GM19455 (cell line): ENCODE data around the gene MRPL38.
"Not testable (repeated sequence)": the region's sequence is repeated elsewhere in the genome, so short reads cannot be mapped to it uniquely, and the experiment has no call there.

Experiments used
- ATAC-seq: cut with Tn5 transposase; IDR thresholded peaks from one replicate; pipeline ENCODE4 v1.9.1; 2021; ENCODE audit not compliant: unreplicated experiment

The MRPL38 gene

DNA sequence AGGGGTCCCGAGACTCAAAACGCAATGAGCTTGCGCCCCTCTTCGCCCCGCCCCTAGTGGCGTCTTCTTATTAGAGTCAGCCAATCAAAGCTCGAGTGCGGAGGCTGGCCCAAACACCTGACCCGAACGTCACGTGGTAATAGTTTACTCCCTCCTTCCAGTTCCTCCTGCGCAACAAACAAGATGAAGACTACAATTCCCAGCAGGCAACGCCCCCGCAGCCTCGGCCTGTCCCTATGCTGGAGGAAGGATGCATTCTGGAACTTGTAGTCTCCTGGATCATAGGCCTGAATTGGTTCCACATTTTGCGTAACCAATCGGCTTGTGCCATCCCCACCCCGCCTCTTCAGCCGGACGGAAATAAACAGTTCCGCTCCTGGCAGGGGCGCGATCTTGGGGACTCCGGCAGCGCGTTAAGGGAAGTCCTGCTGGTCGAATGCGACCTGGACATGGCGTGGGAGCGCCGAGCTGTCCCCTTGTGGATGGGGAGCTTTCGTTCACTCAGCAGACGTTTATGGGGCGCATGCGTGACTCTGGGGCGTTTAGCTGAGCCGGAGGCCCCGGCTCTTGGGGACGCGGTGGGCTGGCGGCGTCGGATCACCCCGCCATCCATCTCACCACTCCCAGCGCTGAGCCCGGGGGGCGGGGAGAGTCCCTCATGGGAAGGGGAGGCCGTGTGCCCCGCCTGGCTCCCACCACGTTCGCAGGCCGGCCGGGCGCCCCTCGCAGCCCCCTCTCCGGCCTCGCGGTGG, 49.2 kb downstream of the MRPL38 start, which contains the start of gene WBP2:
WBP2 (minus strand) TSS at position 26 of the 752 bp plus-strand sequence. CDS start 38 bp downstream, outside the sequence.
- peak; percentile 88 for ATAC-seq

DNA sequence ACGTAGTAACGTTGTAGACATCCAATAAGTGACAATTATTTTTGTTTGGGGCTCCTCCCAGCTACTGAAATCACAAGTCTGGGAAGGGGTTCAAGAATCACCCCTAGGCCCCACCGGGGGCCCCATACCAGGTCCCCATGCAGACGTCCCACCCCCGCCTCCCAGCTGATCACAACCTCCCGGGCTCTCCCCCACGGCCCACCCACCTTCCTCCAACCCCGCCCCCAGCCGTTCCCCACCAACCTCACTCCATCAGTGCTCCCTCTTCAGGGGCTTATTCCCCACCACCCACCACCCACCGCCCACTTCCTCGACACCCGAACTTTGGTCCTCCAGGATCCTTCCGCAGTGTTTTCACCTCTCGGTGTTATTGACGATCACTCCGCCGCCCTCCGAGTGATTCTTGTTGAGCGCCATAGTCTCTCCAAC, 49.8 kb downstream of the MRPL38 start:
- ATAC-seq: no peak

DNA sequence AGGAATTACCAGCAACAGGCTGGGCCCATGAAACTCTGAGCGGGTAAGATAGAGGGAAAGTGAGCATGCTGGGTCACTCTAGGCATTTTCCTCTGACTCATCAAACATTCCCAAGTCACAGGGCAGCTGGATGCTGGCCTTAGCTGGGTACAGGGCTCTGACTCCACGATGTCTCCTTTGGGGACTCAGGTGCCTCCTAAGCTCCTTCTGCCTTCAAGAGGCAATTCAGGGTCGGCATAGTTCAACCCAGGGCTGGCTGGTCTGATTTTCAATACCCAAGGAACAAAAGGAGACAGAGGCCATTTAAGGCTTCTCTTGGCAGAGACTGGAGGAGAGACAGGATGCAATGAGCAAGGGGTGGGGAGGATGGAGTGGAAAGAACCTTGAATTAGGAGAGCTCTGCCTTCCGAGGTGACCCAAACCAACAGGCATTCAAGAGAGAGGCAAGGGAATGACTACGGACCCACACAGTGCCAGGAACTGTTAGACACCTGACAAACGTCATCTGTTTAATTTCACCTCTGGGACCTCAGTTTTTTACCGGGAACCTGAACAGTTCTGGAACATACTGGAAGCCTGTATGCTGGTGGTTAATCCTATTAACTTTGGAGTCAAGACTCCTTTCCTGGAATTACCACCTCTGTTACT, 50.5 kb downstream of the MRPL38 start:
- ATAC-seq: no peak

DNA sequence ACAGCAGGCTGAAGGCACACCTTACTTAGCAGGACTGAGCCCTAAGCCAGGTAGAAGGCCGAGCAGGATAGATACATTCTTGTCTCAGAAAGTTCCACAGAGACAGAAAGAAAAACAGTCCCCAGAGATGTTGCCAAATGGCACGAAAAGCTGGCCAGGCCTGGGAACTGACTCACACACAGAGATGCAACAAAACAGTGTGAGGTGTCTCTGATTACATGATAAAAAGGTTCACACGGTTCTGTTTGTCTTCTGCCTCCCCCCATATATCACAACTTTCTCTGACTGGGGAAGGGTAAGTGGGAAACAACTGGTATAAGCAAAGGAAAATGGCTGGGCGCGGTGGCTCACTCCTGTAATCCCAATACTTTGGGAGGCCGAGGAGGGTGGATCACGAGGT, 51.3 kb downstream of the MRPL38 start:
- ATAC-seq: no peak

DNA sequence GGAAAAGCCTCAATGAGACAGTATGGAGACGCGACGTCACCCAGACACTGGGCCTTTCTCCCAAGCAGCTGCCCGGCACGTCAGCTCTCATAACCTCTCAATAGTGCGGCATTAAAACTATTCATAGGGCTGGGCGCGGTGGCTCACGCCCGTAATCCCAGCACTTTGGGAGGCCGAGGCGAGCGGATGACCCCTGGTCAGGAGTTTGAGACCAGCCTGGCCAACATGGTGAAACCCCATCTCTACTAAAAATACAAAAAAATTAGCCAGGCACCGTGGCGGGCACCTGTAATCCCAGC, 53.0 kb downstream of the MRPL38 start:
- ATAC-seq: not testable (repeated sequence)

DNA sequence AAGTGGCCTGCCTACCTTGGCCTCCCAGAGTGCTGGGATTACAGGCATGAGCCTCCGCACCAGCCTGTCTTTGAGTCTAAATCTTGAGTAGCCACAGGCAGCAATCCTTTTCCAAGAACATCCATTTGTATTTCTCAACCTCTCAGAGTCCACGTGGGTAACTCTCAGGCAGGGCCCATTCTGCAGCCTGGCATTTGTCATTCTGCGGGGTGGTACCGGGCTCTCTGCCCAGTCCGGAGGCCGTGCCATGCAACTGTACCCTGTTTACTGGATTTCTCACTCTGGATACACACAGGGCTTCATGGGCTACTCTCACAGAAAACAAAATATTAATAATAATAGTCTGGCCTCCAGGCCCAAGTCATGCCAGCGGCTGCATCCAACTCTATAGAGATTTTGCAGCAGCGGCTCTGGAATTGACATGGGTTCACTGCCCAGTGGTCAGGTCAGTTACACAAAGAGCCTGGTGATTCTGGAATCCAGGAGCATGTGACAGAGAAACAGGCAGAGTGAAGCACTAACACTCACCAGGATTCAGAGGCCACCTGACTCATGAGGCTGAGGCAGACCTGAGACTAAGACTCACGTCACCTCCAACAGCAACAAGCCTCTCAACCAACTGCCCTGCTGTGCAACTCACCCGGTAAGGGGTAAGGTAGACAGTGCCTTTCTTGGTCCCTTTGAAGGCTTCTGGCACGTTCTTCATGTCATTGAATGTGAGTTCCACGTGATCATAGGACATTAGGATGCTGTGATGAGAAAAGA, 53.6 kb downstream of the MRPL38 start:
- ATAC-seq: no peak

DNA sequence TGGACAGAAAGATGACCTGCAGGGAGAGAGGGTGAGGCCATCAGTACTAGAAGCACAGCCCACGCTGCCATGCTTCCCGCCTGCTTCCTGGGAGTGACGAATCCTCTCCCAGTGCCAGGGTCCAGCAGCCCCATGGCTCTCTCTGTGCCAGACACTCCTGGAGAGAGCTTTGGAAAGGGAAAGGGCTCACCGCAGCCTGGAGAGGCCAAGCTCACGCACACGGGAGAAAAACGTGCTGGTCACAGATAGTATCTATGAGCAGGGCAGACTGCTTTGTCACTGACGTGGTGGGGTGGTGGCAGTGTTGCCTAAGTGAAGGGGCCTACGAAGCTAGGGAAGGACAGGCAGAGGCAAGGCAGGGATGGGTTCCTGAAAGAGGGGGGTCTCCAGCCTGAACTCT, 55.0 kb downstream of the MRPL38 start:
- ATAC-seq: no peak

DNA sequence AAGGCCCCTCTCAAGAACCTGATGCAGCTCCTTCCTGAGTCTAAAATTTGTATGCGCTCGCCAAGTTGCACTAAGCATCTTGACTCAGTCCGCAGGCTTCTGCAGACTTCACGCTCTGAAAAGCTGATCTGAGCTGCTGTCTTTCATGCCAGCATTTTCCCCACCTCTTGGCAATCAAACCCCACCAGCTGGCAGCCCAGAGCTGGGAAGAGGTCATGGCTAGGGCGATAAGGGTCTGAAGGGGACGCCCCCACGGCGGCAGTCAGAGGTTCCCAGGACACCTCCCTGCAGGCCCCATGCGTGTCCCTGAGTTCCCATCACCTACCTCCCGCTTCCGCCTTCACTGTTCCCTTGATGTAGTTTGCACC, 55.4 kb downstream of the MRPL38 start:
- ATAC-seq: no peak
